Osteocyte (in vitro differentiated cells): ENCODE results near the gene ZMAT5. TPM values are rescaled to one million over a fixed set of nuclear protein-coding genes. Genes with fewer than 3 reads are reported as not detected.

ENCODE experiments used
- DNase-seq: peaks from one replicate; pipeline ENCODE4 v3.0.0; 2021; ENCODE audit warnings: mixed read lengths; ENCODE audit not compliant: unreplicated experiment; ENCODE audit errors: extremely low spot score
- H3K27ac Mint-ChIP-seq: one replicate; pipeline ENCODE4 v1.8.0; 2021; ENCODE audit warnings: mild to moderate bottlenecking, mixed read lengths; ENCODE audit not compliant: unreplicated experiment
- H3K27me3 Mint-ChIP-seq: one replicate; pipeline ENCODE4 v1.8.0; 2021; ENCODE audit warnings: mixed read lengths; ENCODE audit not compliant: unreplicated experiment
- H3K36me3 Mint-ChIP-seq: one replicate; pipeline ENCODE4 v1.8.0; 2021; ENCODE audit warnings: mixed read lengths; ENCODE audit not compliant: unreplicated experiment
- H3K4me1 Mint-ChIP-seq: one replicate; pipeline ENCODE4 v1.8.0; 2021; ENCODE audit warnings: mixed read lengths; ENCODE audit not compliant: unreplicated experiment
- H3K4me3 Mint-ChIP-seq: one replicate; pipeline ENCODE4 v1.8.0; 2021; ENCODE audit warnings: mild to moderate bottlenecking, moderate library complexity, mixed read lengths; ENCODE audit not compliant: unreplicated experiment
- H3K9me3 Mint-ChIP-seq: one replicate; pipeline ENCODE4 v1.8.0; 2021; ENCODE audit warnings: mixed read lengths; ENCODE audit not compliant: unreplicated experiment
- CTCF ChIP-seq: fragments of 200-600 bp; sonication (generic); IDR thresholded peaks from 2 replicates; pipeline ENCODE4 v1.5.0; 2021; ENCODE audit warnings: antibody characterized with exemption, mild to moderate bottlenecking, moderate library complexity
- total RNA-seq: library from RNA; stranded (reverse); gene quantifications from 2 replicates; pipeline ENCODE4 v1.2.1, GENCODE V29; 2021

The ZMAT5 gene
- total RNA-seq, 1 donor from 2014 or later = 25.0 TPM

- no peak overlapping the region for H3K27ac Mint-ChIP-seq
- TF ChIP-seq CTCF = no peak
- peaks cover 11% of the 10 kb centered on the region for H3K36me3 Mint-ChIP-seq
- H3K4me1 Mint-ChIP-seq = no peaks in the 10 kb centered on the region
- no peak for DNase-seq
- H3K9me3 Mint-ChIP-seq = no peaks in the 10 kb centered on the region
- H3K27me3 Mint-ChIP-seq = no peaks in the 10 kb centered on the region
- H3K4me3 Mint-ChIP-seq = no peak overlapping the region
Measured at GRCh38 chr22:29733362-29734201, 33.2 kb downstream of the ZMAT5 start.

GRCh38 chr22:29732883-29733282, 33.9 kb downstream of the ZMAT5 start:
- no peaks in the 10 kb centered on the region for H3K9me3 Mint-ChIP-seq
- TF ChIP-seq CTCF = no peak
- H3K27ac Mint-ChIP-seq = no peak overlapping the region
- DNase-seq = no peak
- H3K4me3 Mint-ChIP-seq = no peak overlapping the region
- H3K36me3 Mint-ChIP-seq = peaks cover 10% of the 10 kb centered on the region
- H3K4me1 Mint-ChIP-seq = no peaks in the 10 kb centered on the region
- H3K27me3 Mint-ChIP-seq = no peaks in the 10 kb centered on the region

- Mint-ChIP-seq H3K9me3 (no peaks in the 10 kb centered on the region), H3K4me3 (no peak overlapping the region), H3K27me3 (no peaks in the 10 kb centered on the region), H3K4me1 (no peaks in the 10 kb centered on the region), H3K27ac (no peak overlapping the region), H3K36me3 (peaks cover 8% of the 10 kb centered on the region)
- DNase-seq = no peak
- no peak for TF ChIP-seq CTCF
Measured at GRCh38 chr22:29731058-29731850, 35.6 kb downstream of the ZMAT5 start.

- Mint-ChIP-seq H3K36me3 (peaks cover 6% of the 10 kb centered on the region), H3K9me3 (no peaks in the 10 kb centered on the region), H3K4me3 (no peak overlapping the region), H3K27ac (no peak overlapping the region), H3K4me1 (no peaks in the 10 kb centered on the region), H3K27me3 (peaks cover 4% of the 10 kb centered on the region)
- TF ChIP-seq CTCF = no peak
- DNase-seq = no peak
Measured at GRCh38 chr22:29729161-29729560, 37.6 kb downstream of the ZMAT5 start.

- Mint-ChIP-seq H3K27ac (no peak overlapping the region), H3K4me3 (no peak overlapping the region), H3K36me3 (peaks cover 6% of the 10 kb centered on the region), H3K9me3 (no peaks in the 10 kb centered on the region), H3K27me3 (peaks cover 7% of the 10 kb centered on the region), H3K4me1 (no peaks in the 10 kb centered on the region)
- DNase-seq = no peak
- TF ChIP-seq CTCF = peak; percentile 51
Measured at GRCh38 chr22:29727131-29727523, 39.7 kb downstream of the ZMAT5 start.
